GM19035 (cell line): Measurements from ENCODE around the gene SLC6A1.

Source experiments
- ATAC-seq: cut with Tn5 transposase; IDR thresholded peaks from one replicate; pipeline ENCODE4 v1.9.1; 2021; ENCODE audit not compliant: unreplicated experiment

The SLC6A1 gene

DNA sequence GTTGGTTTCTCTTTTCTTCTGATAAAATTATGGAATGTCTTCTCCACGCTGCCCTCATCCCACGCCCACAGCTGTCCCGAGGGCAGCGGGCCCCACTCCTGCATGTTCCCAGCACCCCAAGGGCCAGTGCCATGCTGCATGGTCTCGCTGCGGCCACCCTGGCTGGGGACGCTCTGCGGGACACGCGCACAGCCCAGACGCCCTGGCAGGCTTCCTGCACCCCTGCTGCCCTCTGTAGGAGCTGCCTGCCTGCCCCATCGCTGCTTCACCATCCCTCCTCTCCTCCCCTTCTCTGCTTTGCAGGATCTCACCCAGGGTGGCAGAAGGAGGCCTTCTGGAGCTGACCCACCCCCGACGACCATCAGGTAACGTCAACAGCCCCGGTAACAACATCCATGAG lies 22.8 kb downstream of the SLC6A1 start:
- no peak for ATAC-seq

DNA sequence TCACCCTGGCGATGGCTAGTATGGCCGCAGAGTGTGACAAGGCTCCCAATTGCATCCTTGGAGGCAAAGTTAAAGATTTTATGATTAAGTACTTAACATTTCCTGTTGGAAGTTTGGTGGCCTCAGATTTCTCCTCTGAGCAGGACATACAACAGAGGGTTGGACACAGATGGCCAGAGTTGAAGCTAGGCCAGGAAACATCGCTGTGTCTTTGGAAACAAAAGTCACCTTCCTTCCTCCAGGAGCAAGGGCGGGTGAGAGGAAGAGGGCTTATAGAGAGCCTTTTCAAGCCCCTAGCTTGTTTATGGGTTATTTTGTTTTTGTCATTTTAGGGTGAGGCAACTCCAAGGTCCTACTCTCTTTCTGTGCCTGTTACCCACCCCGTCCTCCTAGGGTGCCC lies 24.2 kb downstream of the SLC6A1 start:
- no peak for ATAC-seq

DNA sequence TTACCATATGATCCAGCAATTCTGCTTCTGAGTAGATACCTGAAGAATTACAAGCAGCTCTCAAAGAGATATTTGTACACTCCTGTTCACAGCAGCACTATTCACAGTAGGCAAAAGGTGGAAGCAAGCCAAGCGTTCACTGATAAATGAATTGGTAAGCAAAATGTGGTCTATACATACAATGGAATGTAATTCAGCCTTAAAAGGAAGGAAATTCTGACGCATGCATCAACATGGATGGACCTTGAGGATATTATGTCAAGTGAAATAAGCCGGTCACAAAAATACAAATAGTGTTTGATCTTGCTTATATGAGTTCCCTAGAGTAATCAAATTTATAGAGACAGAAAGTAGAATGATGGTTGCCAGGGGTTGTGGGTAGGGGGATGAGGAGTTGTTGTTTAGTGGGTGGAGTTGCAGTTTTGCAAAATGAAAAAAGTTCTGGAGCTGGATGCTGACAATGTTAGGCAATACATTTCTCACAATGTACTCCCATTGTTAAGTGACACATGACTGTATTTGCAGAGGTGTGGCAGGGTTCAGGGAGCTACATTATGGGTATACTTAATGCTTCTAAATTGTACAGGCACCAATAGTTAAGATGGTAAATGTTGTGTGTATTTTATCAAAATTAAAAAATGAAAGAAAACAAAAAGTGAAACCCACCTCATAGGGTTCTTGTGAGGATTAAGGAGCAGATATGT lies 26.7 kb downstream of the SLC6A1 start:
- no peak for ATAC-seq

DNA sequence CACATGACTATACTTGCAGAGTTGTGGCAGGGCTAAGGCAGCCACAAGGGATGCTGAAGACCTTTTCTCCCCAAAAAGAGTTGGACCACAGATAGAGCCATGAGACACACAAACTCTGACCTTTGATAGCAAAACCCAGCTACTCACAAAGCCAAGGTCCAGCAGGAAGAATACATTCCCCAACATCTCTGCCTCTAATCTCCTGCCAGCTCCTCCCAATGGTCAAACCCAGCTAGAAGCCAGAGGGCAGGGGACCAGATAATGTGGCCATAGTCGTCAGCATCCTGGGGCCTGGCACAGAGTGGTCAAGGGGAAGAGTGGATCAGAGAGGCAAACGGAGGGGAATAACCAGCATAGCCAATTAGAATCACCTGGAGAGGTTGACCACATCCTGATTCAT lies 28.2 kb downstream of the SLC6A1 start:
- ATAC-seq: no peak

DNA sequence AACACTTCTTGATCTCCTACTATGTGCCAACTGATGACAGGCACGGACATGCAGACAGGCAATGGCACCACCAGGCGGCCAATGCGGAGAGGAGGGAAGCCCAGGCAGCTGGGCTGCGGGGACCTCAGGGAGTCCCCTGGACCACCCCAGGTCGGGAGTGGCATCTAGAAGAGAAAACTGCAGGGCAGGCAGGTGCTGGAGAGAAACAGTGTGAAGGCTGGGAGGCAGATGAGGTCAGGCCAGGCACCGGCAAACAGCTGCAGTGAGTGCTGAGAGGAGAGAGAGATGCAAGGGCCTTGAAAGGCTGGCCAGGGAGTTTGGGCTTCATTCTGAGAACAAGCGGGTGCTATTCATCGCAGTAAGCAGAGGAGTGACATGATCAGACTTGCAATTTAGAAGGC lies 29.1 kb downstream of the SLC6A1 start:
- no peak for ATAC-seq

DNA sequence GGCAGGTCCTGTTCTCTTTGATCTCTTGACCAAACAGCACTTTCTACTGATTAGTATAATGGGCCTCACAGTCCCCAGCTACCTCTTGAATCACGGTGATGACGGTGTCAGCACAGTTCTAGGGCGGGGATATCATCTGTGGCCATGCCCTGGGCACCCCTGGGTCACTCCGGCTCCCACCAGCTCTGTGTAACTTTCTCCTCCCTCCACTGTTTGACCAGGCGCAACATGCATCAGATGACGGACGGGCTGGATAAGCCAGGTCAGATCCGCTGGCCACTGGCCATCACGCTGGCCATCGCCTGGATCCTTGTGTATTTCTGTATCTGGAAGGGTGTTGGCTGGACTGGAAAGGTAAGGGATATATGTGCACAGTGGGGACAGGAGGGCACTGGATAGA lies 29.6 kb downstream of the SLC6A1 start:
- ATAC-seq: no peak

DNA sequence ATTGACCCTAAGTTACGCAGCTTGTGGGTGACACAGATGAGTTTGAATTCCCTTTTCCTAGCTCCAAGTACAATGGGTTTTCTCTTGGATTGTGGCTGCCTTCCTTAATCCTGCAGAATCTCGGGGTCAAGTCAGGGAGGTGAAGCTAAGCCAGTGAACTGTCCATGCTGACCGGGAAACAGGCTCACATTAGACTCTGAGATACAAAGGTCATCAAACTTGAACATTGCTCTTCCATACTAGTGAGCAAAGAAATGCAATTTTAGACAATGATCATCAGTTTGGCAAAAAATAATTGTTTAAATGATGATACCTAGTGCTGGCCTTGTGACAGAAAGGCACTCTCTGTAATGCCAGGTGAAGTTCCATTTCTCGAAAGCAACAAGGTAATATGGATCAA lies 31.6 kb downstream of the SLC6A1 start:
- no peak for ATAC-seq

DNA sequence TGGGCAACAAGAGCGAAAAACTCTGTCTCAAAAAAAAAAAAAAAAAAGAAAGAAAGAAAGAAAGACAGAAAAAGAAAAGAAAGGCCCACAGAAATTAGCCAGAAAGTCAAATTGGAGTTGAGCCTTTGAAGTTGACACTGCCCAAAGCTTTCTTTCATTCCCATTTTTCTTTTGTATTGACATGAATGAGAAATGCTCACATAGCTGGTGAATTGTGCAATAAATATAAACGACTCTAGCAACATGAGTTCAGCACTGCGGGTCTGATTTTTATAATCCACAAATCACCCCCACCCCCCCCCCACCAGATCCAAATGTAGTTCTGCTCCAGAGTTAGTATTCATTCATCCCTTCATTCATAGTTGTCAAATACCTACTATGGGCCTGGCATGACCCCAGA lies 37.4 kb downstream of the SLC6A1 start:
- no peak for ATAC-seq

DNA sequence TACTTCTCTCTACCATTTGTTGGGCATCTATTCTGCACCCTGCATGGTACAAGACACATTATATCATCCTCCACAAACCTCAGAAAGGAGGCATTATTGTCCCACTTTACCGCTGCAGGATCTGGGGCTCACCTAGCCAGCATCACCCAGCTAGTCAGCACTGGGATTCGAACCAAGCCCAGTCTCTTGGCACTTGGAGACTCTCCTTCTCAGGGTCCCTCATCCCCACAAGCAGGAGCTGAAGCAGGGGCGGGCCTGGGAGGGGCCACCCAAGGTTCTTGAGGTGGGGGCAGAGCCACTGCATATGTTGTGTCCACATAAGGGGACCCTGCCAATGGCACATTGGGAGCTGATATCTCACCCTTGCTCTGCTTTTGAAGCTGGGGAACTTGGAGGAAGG lies 41.3 kb downstream of the SLC6A1 start:
- ATAC-seq: no peak

DNA sequence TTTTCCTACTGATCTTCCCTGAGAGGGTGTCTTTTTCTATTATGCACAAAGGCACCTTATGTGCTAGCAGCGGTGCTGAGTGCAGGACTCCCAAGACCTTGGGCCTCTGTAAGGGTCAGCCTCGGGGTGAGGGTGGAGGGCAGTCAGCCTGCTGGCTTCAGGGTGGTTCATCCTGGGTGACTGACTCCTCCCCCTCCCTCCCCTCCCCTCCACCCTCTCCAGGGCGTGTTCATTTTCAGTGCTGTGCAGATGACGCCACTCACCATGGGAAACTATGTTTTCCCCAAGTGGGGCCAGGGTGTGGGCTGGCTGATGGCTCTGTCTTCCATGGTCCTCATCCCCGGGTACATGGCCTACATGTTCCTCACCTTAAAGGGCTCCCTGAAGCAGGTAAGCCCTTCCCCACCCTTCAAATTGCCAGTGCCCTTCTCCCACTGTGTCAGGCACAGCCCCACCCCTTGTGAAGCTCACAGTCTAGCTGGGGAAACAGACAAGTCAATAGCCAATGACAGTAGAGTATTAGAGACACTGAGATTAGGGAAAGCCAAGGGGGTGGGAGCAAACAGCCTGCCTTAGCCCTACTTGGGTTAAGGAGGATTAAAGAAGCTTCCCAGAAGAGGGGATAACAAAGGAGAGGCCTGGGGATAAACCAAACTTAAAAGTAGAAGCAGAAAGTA lies 41.9 kb downstream of the SLC6A1 start:
- ATAC-seq: no peak

DNA sequence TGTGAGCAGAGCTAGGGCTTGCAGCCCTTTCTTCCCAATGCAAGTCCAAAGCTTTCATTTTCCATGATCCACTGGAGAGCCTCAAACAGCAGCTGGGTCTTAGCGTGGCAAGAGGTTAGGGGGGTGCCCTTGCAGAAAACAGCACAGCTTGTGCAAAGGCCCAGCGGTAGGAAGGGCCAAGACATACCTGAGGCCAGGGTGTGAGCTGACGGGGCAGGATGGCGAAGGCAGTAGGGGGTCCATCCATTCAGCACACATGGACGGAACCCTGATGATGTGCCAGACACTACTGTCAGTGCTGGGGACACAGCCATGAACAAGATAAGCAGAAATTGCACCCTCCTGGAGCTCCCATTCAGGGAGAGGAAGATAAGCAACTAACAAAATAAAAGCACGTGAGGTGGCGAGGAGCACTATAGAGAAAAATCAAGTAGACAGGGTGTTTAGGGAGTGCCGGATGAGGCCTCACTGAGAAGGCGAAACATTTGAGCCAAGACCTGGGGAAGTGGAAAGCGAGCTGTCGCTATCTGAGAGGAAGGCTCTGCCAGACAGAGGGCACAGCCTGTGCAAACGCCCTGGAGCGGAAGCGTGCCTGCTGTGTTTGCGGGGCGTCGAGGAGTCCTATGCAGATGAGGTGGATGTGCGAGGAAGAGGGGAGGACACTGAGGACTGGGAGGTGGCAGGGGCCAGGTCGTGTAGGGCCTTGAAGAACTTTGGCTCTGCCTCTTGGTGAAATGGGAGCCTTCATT lies 43.4 kb downstream of the SLC6A1 start:
- ATAC-seq: no peak

DNA sequence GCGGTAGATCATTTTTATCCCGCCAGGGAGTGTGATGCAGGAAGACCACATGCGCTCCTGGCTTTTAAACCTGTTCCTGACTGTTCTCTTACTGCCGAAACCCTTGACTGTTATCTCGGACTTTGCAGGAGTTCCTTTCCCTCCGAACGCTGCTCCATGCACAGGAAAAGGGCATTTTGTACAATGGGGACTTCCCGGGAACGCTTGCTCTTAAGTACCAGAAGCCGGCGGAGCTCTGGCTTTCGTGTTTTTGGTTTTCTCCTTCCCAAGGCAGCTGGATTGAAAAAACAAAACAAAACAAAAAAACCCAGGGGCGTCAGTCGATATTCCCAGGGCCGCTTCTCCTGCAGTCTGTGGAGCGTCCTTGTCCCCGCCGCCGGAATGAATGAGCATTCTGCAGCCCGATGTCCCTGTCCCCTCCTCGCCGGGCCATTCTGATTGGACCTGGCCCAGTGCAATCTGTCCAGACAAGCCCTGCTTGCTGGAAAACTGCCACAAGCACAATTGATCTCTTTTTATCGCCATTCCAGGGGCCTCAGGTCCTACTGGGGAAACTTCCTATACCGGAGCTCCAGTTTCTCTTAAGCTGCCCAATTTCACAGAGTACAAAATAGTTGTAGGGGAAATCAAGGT lies 44.8 kb downstream of the SLC6A1 start:
- no peak for ATAC-seq

DNA sequence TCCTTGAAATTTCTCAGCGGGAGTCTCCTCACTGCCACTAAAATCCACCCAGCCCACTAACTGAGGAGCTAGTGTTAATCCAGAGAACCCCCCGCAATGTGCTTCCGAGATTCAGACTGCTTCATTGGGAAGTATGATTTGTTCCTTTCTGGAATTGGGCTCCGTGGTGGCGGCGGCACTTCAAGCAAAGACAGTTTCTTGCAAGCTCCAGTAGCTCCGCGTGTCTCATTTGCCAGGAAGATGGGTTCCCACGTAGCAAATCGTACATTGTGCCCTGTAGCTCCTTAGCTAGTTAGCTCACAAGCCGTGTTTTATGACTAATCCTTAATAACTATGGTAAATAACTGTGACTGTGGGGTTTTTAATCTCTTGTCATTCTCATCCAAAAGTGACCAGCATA lies 45.4 kb downstream of the SLC6A1 start:
- ATAC-seq: no peak

DNA sequence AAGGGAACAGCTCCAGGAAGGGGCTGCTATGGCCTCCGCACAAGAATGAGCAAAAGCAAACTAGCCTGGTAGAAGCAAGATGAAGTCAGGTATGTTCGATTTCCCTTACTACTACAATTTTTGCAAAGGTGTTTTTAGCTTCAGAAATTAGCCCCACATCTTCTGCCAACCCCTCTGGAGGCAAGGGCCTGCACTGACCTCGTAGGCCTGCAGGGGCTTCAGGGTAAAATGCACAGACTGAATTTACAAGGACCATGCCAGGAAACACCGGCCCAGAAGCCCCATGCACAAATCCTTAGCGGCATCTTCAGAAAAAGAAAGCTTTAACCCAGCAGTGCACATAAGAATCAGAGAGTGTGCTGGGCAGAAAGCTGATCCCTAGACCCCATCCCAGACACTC lies 53.0 kb downstream of the SLC6A1 start:
- ATAC-seq: no peak

DNA sequence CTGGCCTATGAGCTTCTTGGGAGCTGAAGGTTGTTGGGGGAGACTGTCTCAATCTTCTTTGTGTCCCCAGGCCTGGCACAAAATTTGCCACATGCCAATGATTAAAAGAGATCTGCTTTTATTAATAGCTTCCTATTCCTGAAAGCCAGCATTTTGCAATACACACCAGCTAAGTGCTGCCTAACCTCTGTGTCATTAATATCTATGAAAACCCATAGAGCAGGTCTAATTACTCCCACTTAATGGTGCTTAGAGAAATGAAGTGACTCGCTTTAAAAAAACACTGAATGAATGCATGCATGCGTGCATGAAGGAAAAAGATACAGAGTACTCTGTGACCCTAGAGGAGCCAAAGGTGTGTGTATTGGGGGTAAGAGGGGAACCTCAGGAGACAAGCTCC lies 55.0 kb downstream of the SLC6A1 start:
- ATAC-seq: no peak

DNA sequence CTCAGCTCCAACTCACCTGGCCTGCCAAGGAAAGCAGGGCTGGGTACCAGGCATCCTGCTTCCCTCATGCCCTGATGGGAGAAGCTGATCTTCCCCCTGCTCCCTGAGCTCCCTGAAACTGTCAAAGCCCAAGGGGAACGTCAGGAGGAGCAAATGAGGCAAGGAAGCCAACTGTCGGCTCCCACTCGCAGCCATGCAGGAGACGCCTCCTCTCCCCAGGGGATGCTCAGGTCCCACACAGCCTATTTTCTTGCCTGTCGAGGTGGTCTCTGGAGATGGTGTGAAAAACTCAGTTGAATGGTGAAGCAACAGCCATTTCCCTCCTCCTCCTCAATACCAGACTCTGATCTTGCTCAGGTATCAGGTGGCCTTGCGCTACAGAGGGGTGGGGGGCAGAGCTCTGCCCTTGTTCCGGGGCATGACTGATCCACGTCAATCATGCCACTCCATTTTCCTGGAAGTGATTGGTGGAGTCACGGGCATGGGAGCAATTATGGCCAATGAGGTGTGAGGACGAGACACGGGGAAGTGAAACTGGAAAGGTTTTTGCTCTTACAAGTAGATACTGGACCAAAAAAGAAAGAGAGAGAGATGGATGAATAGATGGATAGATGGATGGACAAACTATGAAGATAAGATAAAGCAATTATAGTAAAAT lies 58.2 kb downstream of the SLC6A1 start:
- ATAC-seq: no peak

DNA sequence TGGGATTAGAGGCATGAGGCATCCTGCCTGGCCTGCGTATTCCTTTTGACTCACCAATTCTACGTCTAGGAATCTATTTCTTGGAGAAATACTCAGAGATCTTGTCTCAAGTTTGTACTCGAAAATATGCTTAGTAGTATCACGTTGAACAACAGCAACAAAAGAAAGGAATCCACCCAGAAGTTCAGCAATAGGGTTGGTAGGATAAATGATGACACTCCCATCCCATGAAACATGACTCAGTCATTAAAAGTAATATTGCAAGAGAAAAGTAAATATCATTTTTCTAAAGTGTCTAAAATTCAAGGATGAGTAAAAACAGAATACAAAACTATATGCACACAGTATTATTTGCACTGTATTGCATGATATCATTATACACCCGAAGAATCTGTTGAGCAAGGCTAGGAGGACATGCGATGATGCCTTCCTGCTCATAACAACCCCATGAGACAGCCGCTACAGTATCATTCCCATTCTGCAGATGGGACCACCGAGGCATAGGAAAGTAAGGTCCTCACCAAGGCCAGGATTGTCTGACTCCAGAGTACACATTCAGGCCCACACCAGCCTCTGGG lies 61.5 kb downstream of the SLC6A1 start:
- no peak for ATAC-seq

DNA sequence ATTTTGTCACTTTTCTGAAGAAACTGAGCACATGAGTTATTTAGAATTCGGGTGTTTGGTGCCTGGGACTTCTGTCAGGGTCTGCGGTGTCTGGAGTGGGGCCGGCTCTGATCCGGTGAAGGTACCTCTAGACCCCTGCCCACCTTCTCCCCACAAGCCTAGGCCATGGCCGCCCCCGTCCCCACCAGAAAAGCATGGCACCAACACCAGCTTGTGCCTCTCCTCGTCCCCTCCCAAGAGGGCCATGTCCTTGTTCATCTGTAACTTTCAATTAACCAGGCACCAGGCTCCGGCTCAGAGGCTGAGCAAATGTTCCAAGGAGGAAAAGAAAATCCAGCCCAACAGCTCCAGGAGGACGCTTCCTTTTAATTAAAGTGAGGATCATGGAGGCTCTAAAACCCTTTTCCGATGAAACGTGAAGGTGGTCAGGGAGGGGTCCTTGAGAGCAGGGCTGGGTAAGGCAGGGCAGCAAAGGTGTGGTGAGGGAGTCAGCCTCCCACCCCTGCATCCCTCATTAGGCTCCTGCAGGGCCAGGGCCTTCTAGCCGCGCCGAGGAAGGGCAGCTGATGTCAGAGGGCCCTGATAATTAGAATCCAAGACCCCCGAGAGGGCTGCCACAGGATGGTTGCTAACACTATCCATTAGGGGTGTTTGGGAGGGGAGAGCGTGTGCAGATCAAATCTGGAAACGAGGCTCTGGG lies 62.3 kb downstream of the SLC6A1 start:
- ATAC-seq: no peak

DNA sequence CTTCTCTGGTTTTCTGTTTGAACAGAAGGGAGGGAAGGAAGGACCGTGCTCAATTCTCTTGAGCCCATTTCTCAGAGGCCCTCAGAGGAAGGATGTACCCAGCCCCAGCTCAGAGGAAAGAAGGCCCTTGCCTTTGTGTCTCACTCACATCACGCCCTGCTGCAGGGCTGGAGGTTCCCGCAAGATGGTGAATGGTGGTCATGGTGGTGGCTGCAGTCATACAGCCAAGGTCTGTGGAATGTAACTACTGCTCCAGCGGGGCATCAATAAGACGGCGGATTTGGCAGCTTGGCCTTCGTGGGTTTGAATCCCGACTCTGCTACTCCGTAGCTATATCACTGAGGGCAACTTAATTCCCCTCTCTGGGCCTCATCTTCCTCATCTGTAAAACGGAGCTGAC lies 62.9 kb downstream of the SLC6A1 start:
- no peak for ATAC-seq

DNA sequence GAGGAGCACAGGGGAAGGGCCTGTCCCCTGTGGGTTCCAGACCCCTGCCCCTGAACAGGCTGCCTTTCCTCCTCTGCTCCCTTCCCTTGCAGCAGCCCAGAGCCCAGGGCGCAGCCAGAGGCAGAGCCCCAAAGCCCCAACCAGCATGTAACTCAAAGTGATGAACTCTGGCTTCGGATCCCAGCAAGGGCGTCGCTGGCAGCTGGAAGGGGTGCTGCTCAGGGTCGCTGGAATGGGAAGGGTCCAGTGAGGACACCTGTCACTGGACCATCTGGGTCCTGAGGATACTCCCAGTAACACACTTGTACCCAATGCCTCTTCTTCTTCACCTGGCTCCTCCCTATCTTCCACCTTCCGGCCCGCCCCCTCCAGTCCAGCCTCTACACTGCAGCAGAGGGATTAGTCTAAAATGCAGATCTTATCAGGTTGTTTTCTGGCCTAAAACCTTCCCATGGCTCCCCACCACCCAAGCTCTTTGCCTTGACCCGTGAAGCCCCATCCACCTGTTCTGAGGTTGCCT lies 64.0 kb downstream of the SLC6A1 start:
- ATAC-seq: no peak
